ENCODE data around the gene ATP9B. TPM values are rescaled to one million over a fixed set of nuclear protein-coding genes. Genes with fewer than 3 reads are reported as not detected.

ATP9B gene
- total and polyA plus RNA-seq, 2 donors from 2014 or later, result 10.0 to 48.2 TPM

GRCh38 chr18:79385326-79385707, 316.1 kb downstream of the ATP9B start:
- Histone ChIP-seq H3K4me1 (ENCODE audit: control insufficient read depth in 2 of 3, insufficient read depth in 2 of 3, low read depth in 1 of 3, low read length in 3 of 3) (no peaks in the 10 kb centered on the region), H3K4me3 (ENCODE audit: low read length in 3 of 3) (no peak overlapping the region), H3K9ac (ENCODE audit: low read length in 3 of 3) (no peak overlapping the region), H3K27ac (ENCODE audit: low read depth in 2 of 2, low read length in 2 of 2) (no peak overlapping the region), H3K27me3 (ENCODE audit: control insufficient read depth, insufficient read depth, low read length) (peaks cover 6% of the 10 kb centered on the region), H3K9me3 (ENCODE audit: control insufficient read depth in 2 of 3, insufficient read depth in 1 of 3, low read length in 3 of 3) (no peaks in the 10 kb centered on the region), H3K36me3 (ENCODE audit: control insufficient read depth in 2 of 3, insufficient read depth in 3 of 3, low read length in 3 of 3) (no peaks in the 10 kb centered on the region)
- FAIRE-seq (no peak), DNase-seq (peak in 1 of 5 donors; percentile 33)
- TF ChIP-seq CTCF (IDR thresholded peaks at IDR 0.05; ENCODE audit: borderline replicate concordance, extremely low read depth, insufficient read depth), result no peak
- intact Hi-C loops (cut with DNase I), result no loop called here

DNA sequence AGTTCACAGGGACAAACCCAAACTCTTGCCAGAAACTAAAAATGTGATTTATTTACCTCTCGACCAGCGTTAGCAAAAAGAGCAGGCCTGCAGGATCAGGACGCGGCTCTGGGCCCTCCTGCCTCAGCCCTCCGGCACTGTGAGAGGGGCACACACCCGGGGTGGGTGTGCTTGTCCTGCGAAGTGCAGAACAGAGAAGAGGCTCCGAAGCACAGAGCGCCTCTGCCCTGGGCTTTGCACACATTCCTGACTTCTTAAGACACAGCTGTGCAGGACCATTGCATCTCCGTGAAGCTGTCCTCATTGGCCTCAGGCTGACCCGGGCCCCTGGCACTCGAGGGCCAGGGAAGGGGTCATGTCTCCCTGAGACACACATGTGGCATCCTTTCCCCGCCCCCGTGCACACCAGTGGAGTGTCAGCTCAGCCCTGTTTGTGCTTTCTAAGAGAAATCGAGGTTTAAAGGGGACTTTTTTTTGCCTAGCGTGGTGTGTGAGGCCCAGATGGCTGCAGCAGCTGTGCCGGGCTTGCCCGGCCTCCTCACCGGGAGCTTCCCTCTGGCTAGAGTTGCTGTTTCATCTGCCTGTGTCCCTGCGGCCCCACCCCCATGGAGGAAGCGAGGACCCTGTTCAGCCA, 316.6 kb downstream of the ATP9B start:
- intact Hi-C loops (cut with DNase I), result no loop called here
- Histone ChIP-seq H3K4me3 (ENCODE audit: low read length in 3 of 3) (no peak overlapping the region), H3K27ac (ENCODE audit: low read depth in 2 of 2, low read length in 2 of 2) (no peak overlapping the region), H3K4me1 (ENCODE audit: control insufficient read depth in 2 of 3, insufficient read depth in 2 of 3, low read depth in 1 of 3, low read length in 3 of 3) (no peaks in the 10 kb centered on the region), H3K36me3 (ENCODE audit: control insufficient read depth in 2 of 3, insufficient read depth in 3 of 3, low read length in 3 of 3) (no peaks in the 10 kb centered on the region), H3K9ac (ENCODE audit: low read length in 3 of 3) (no peak overlapping the region), H3K27me3 (ENCODE audit: control insufficient read depth, insufficient read depth, low read length) (peaks cover 11% of the 10 kb centered on the region), H3K9me3 (ENCODE audit: control insufficient read depth in 2 of 3, insufficient read depth in 1 of 3, low read length in 3 of 3) (no peaks in the 10 kb centered on the region)
- no peak for FAIRE-seq
- DNase-seq, result peak in 2 of 5 donors; percentile 42 to 61
- TF ChIP-seq CTCF (IDR thresholded peaks at IDR 0.05; ENCODE audit: borderline replicate concordance, extremely low read depth, insufficient read depth), result no peak

- Histone ChIP-seq H3K4me1 (ENCODE audit: control insufficient read depth in 2 of 3, insufficient read depth in 2 of 3, low read depth in 1 of 3, low read length in 3 of 3) (no peaks in the 10 kb centered on the region), H3K9ac (ENCODE audit: low read length in 3 of 3) (no peak overlapping the region), H3K9me3 (ENCODE audit: control insufficient read depth in 2 of 3, insufficient read depth in 1 of 3, low read length in 3 of 3) (no peaks in the 10 kb centered on the region), H3K4me3 (ENCODE audit: low read length in 3 of 3) (no peak overlapping the region), H3K27ac (ENCODE audit: low read depth in 2 of 2, low read length in 2 of 2) (no peak overlapping the region), H3K27me3 (ENCODE audit: control insufficient read depth, insufficient read depth, low read length) (peaks cover 16% of the 10 kb centered on the region), H3K36me3 (ENCODE audit: control insufficient read depth in 2 of 3, insufficient read depth in 3 of 3, low read length in 3 of 3) (no peaks in the 10 kb centered on the region)
- FAIRE-seq, result no peak
- intact Hi-C loops (cut with DNase I), result no loop called here
- no peak for TF ChIP-seq CTCF (IDR thresholded peaks at IDR 0.05; ENCODE audit: borderline replicate concordance, extremely low read depth, insufficient read depth)
- peak in 2 of 5 donors; percentile 43 to 65 for DNase-seq
These were observed 317.4 kb downstream of the ATP9B start for GRCh38 chr18:79386547-79386946.

DNA sequence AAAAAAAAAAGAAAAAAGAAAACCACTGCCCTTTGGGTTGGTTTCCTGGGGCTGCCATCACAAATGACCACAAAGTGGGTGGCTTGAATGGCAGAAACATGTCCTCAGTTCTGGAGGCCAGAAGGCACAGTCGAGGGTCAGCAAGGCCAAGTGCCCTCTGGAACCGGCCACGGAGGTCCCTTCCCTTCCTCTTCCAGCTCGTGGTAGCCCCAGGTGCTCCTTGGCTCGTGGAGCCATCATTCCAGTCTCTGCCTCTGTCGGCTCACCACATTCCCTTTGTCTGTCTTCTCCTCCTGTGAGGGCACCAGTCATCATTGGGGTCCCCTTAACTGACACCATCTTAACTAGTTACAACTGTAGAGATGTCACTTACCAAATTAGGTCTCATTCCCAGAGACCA, 318.0 kb downstream of the ATP9B start:
- no peak overlapping the region for H3K27ac ChIP-seq (ENCODE audit: low read depth in 2 of 2, low read length in 2 of 2)

More for the DNA sequence above, 318.0 kb downstream of the ATP9B start:
- FAIRE-seq, result no peak
- Histone ChIP-seq H3K9me3 (ENCODE audit: control insufficient read depth in 2 of 3, insufficient read depth in 1 of 3, low read length in 3 of 3) (no peaks in the 10 kb centered on the region), H3K4me3 (ENCODE audit: low read length in 3 of 3) (no peak overlapping the region), H3K4me1 (ENCODE audit: control insufficient read depth in 2 of 3, insufficient read depth in 2 of 3, low read depth in 1 of 3, low read length in 3 of 3) (no peaks in the 10 kb centered on the region), H3K36me3 (ENCODE audit: control insufficient read depth in 2 of 3, insufficient read depth in 3 of 3, low read length in 3 of 3) (no peaks in the 10 kb centered on the region), H3K27me3 (ENCODE audit: control insufficient read depth, insufficient read depth, low read length) (peaks cover 22% of the 10 kb centered on the region), H3K9ac (ENCODE audit: low read length in 3 of 3) (no peak overlapping the region)
- DNase-seq, result peak in 2 of 5 donors; percentile 6 to 20
- no peak for TF ChIP-seq CTCF (IDR thresholded peaks at IDR 0.05; ENCODE audit: borderline replicate concordance, extremely low read depth, insufficient read depth)
- intact Hi-C loops (cut with DNase I), result no loop called here
